OCI-LY1 (cell line): ENCODE results near the gene IMP3.

ENCODE experiments used
- H2AFZ ChIP-seq: fragments of 200-600 bp; sonication (generic), shearing (Covaris generic); 2 replicates; pipeline ENCODE4 v1.6.0; 2014; ENCODE audit warnings: antibody characterized with exemption, mild to moderate bottlenecking, low read length
- H3F3A ChIP-seq: fragments of 200-600 bp; sonication (generic), shearing (Covaris generic); 2 replicates; pipeline ENCODE4 v1.6.0; 2014; ENCODE audit warnings: mild to moderate bottlenecking, antibody characterized with exemption, low read length, moderate library complexity; ENCODE audit not compliant: insufficient read depth
- H3K27ac ChIP-seq: fragments of 200-600 bp; sonication (generic); 2 replicates; pipeline ENCODE4 v1.5.1; 2014; ENCODE audit warnings: low read length, mixed run types, mild to moderate bottlenecking, low read depth; ENCODE audit not compliant: poor library complexity, severe bottlenecking
- H3K27me3 ChIP-seq: fragments of 200-600 bp; sonication (generic); 2 replicates; pipeline ENCODE4 v1.6.0; 2014; ENCODE audit warnings: antibody characterized with exemption, mild to moderate bottlenecking, low read length, moderate library complexity; ENCODE audit not compliant: insufficient read depth
- H3K36me3 ChIP-seq: fragments of 200-600 bp; sonication (generic); 2 replicates; pipeline ENCODE4 v1.6.1; 2014; ENCODE audit warnings: mild to moderate bottlenecking, antibody characterized with exemption, low read length, moderate library complexity, mixed read lengths; ENCODE audit not compliant: insufficient read depth
- H3K4me1 ChIP-seq: fragments of 200-600 bp; sonication (generic); 2 replicates; pipeline ENCODE4 v1.5.1; 2014; ENCODE audit warnings: mild to moderate bottlenecking, low read length, moderate library complexity; ENCODE audit not compliant: insufficient read depth, severe bottlenecking
- H3K4me2 ChIP-seq: fragments of 200-600 bp; sonication (generic), shearing (Covaris generic); 2 replicates; pipeline ENCODE4 v1.6.1; 2014; ENCODE audit warnings: low read length
- H3K4me3 ChIP-seq: fragments of 200-600 bp; sonication (generic); 2 replicates; pipeline ENCODE4 v1.5.1; 2014; ENCODE audit warnings: low read length, low read depth, mild to moderate bottlenecking, mixed read lengths; ENCODE audit not compliant: poor library complexity, severe bottlenecking
- H3K79me2 ChIP-seq: fragments of 200-600 bp; shearing (Covaris generic); 2 replicates; pipeline ENCODE4 v1.6.1; 2016; ENCODE audit warnings: mixed run types, low read length, mixed read lengths; ENCODE audit not compliant: insufficient read depth
- H3K9ac ChIP-seq: fragments of 200-600 bp; sonication (generic), shearing (Covaris generic); 2 replicates; pipeline ENCODE4 v1.6.1; 2014; ENCODE audit warnings: mild to moderate bottlenecking, low read length, mixed read lengths
- H3K9me2 ChIP-seq: fragments of 200-600 bp; sonication (generic), shearing (Covaris generic); 2 replicates; pipeline ENCODE4 v1.6.1; 2014; ENCODE audit warnings: low read depth, mild to moderate bottlenecking, low read length, mixed read lengths
- H3K9me3 ChIP-seq: fragments of 200-600 bp; shearing (Covaris generic); 2 replicates; pipeline ENCODE4 v1.6.1; 2014; ENCODE audit warnings: low read length, mixed read lengths
- H4K20me1 ChIP-seq: fragments of 200-600 bp; sonication (generic), shearing (Covaris generic); 2 replicates; pipeline ENCODE4 v1.6.0; 2016; ENCODE audit warnings: mild to moderate bottlenecking, low read length; ENCODE audit not compliant: insufficient read depth
- CTCF ChIP-seq: fragments of 200-600 bp; sonication (generic), shearing (Covaris generic); IDR thresholded peaks from 2 replicates; pipeline ENCODE4 v1.5.1; 2017; ENCODE audit warnings: mild to moderate bottlenecking, antibody characterized with exemption, low read length, moderate library complexity, mixed read lengths
- EZH2 ChIP-seq: fragments of 200-600 bp; sonication (generic), shearing (Covaris generic); IDR thresholded peaks from 2 replicates; pipeline ENCODE4 v1.8.0; 2017; ENCODE audit warnings: borderline replicate concordance, mixed run types, mild to moderate bottlenecking, antibody characterized with exemption, low read length, moderate library complexity, mixed read lengths

Gene IMP3

GRCh38 chr15:75674366-75674765 lies 34.3 kb upstream of the IMP3 start:
- no peaks in the 10 kb centered on the region for H3K9me2 ChIP-seq
- no peaks in the 10 kb centered on the region for H3K9me3 ChIP-seq
- H3K9ac ChIP-seq = no peak overlapping the region
- 0 out of 2 replicates have a peak, but pooled peaks cover 8% of the 10 kb centered on the region for H3K27me3 ChIP-seq
- no peaks in the 10 kb centered on the region for H3F3A ChIP-seq
- H4K20me1 ChIP-seq = no peaks in the 10 kb centered on the region
- no peak overlapping the region for H2AFZ ChIP-seq
- H3K79me2 ChIP-seq = no peaks in the 10 kb centered on the region
- no peaks in the 10 kb centered on the region for H3K4me1 ChIP-seq
- no peak overlapping the region for H3K4me2 ChIP-seq
- TF ChIP-seq CTCF (no peak), EZH2 (no peak)
- no peaks in the 10 kb centered on the region for H3K36me3 ChIP-seq
- no peak overlapping the region for H3K27ac ChIP-seq
- no peak overlapping the region for H3K4me3 ChIP-seq

GRCh38 chr15:75673426-75674235 lies 33.6 kb upstream of the IMP3 start:
- H3K36me3 ChIP-seq = no peaks in the 10 kb centered on the region
- no peaks in the 10 kb centered on the region for H4K20me1 ChIP-seq
- no peaks in the 10 kb centered on the region for H3F3A ChIP-seq
- no peak overlapping the region for H3K9ac ChIP-seq
- TF ChIP-seq CTCF (no peak), EZH2 (no peak)
- no peak overlapping the region for H3K27ac ChIP-seq
- no peaks in the 10 kb centered on the region for H3K9me3 ChIP-seq
- H3K4me3 ChIP-seq = no peak overlapping the region
- H3K27me3 ChIP-seq = 0 out of 2 replicates have a peak, but pooled peaks cover 9% of the 10 kb centered on the region
- no peaks in the 10 kb centered on the region for H3K4me1 ChIP-seq
- H3K9me2 ChIP-seq = no peaks in the 10 kb centered on the region
- no peak overlapping the region for H2AFZ ChIP-seq
- no peak overlapping the region for H3K4me2 ChIP-seq
- no peaks in the 10 kb centered on the region for H3K79me2 ChIP-seq

GRCh38 chr15:75672646-75673425 lies 32.8 kb upstream of the IMP3 start:
- Histone ChIP-seq H3K27me3 (0 out of 2 replicates have a peak, but pooled peaks cover 12% of the 10 kb centered on the region), H3K27ac (no peak overlapping the region), H3K4me3 (no peak overlapping the region), H3K9ac (no peak overlapping the region), H3K9me3 (no peaks in the 10 kb centered on the region), H3K4me1 (no peaks in the 10 kb centered on the region), H4K20me1 (no peaks in the 10 kb centered on the region), H3F3A (no peaks in the 10 kb centered on the region), H3K36me3 (no peaks in the 10 kb centered on the region), H3K9me2 (no peaks in the 10 kb centered on the region), H2AFZ (no peak overlapping the region), H3K4me2 (no peak overlapping the region), H3K79me2 (no peaks in the 10 kb centered on the region)
- TF ChIP-seq EZH2 (no peak), CTCF (no peak)
